GM19193 (cell line): ENCODE data around the gene ZBED5.

Source experiments
- POLR2A ChIP-seq: IDR thresholded peaks from 4 replicates; pipeline ENCODE4 v1.6.1; 2011; ENCODE audit not compliant: insufficient read depth, insufficient read length; ENCODE audit errors: extremely low read depth

ZBED5 gene

GRCh38 chr11:10858439-10859325 lies 829 bp upstream of the ZBED5 start:
- no peak for TF ChIP-seq POLR2A

GRCh38 chr11:10857459-10857708 lies 469 bp downstream of the ZBED5 start:
- TF ChIP-seq POLR2A = no peak

- no peak for TF ChIP-seq POLR2A
Measured at GRCh38 chr11:10856689-10857458, 979 bp downstream of the ZBED5 start.

- no peak for TF ChIP-seq POLR2A
Measured at GRCh38 chr11:10855295-10855694, 2.6 kb downstream of the ZBED5 start.

- TF ChIP-seq POLR2A = no peak
Measured at GRCh38 chr11:10847960-10848860, 9.6 kb downstream of the ZBED5 start.

- TF ChIP-seq POLR2A = no peak
Measured at GRCh38 chr11:10846660-10847059, 11.2 kb downstream of the ZBED5 start.

GRCh38 chr11:10845589-10845988 lies 12.3 kb downstream of the ZBED5 start:
- TF ChIP-seq POLR2A = no peak

GRCh38 chr11:10844796-10845195 lies 13.1 kb downstream of the ZBED5 start:
- no peak for TF ChIP-seq POLR2A

- no peak for TF ChIP-seq POLR2A
Measured at GRCh38 chr11:10844356-10844755, 13.5 kb downstream of the ZBED5 start.

- no peak for TF ChIP-seq POLR2A
Measured at GRCh38 chr11:10838881-10839280, 19.0 kb downstream of the ZBED5 start.

GRCh38 chr11:10838083-10838482 lies 19.8 kb downstream of the ZBED5 start:
- no peak for TF ChIP-seq POLR2A

GRCh38 chr11:10829139-10829538 lies 28.7 kb downstream of the ZBED5 start:
- TF ChIP-seq POLR2A = no peak

GRCh38 chr11:10828402-10828801 lies 29.5 kb downstream of the ZBED5 start:
- TF ChIP-seq POLR2A = no peak

GRCh38 chr11:10824888-10825287 lies 33.0 kb downstream of the ZBED5 start:
- no peak for TF ChIP-seq POLR2A

GRCh38 chr11:10823152-10823579 lies 34.7 kb downstream of the ZBED5 start:
- TF ChIP-seq POLR2A = no peak
